Endothelial cell of umbilical vein (primary cell): ENCODE data around the gene AFF1. TPM values are rescaled to one million over a fixed set of nuclear protein-coding genes. Genes with fewer than 3 reads are reported as not detected.

ENCODE experiments used
- BruUV-seq: library from RNA; stranded (reverse); fragments of 400-500 nt; replicated peaks from 2 replicates; lab custom pipeline; 2021; lab: Mats Ljungman, UMichigan
- CTCF ChIA-PET: fragments of 300-600, 350-600 bp; sonication (Branson Sonifier 250); formaldehyde crosslinking; loops from one replicate; lab custom pipeline; 2021; ENCODE audit warnings: antibody characterized with exemption, inconsistent platforms; lab: Charles Lee
- POLR2A ChIA-PET: fragments of 300-600, 350-600 bp; sonication (Branson Sonifier 250); formaldehyde crosslinking; loops from one replicate; lab custom pipeline; 2021; ENCODE audit warnings: antibody characterized with exemption, inconsistent platforms; lab: Charles Lee
- DNase-seq: peaks from one replicate; pipeline ENCODE4 v3.0.0-alpha.2; 2011; ENCODE audit warnings: low read depth, low spot score
- FAIRE-seq: peaks from 2 replicates; lab custom pipeline; 2011; peaks lifted over from hg19 to GRCh38; lab: Jason Lieb, UNC
- H2AFZ ChIP-seq: 2 replicates; pipeline ENCODE4 v1.6.0; 2012; ENCODE audit warnings: low read depth, low read length, control low read depth, inconsistent platforms
- H3K27ac ChIP-seq: 2 replicates; pipeline ENCODE4 v1.5.1; 2011; ENCODE audit warnings: low read depth, mild to moderate bottlenecking, control low read depth, low read length, moderate library complexity; ENCODE audit not compliant: insufficient read depth
- H3K27me3 ChIP-seq, 2 experiments: 2 replicates each; pipeline versions ENCODE4 v1.6.0 to v1.6.1; 2011; ENCODE audit warnings: low read length in 2 of 2, mixed read lengths in 1 of 2; ENCODE audit not compliant: control insufficient read depth in 2 of 2, insufficient read depth in 2 of 2
- H3K36me3 ChIP-seq, 2 experiments: 2 replicates in 1 of 2; 3 replicates in 1 of 2; pipeline ENCODE4 v1.5.1; 2011; ENCODE audit warnings: low read length in 2 of 2, mild to moderate bottlenecking in 1 of 2, moderate library complexity in 1 of 2; ENCODE audit not compliant: control insufficient read depth in 2 of 2, insufficient read depth in 2 of 2; ENCODE audit errors: extremely low read depth in 1 of 2
- H3K4me1 ChIP-seq: 3 replicates; pipeline ENCODE4 v1.5.1; 2011; ENCODE audit warnings: mild to moderate bottlenecking, low read length; ENCODE audit not compliant: control insufficient read depth, insufficient read depth; ENCODE audit errors: extremely low read depth
- H3K4me2 ChIP-seq: 2 replicates; pipeline ENCODE4 v1.6.1; 2011; ENCODE audit warnings: low read length, control low read depth, mixed read lengths; ENCODE audit not compliant: insufficient read depth
- H3K4me3 ChIP-seq, 3 experiments: fragments of 200-600 bp in 1 of 3; sonication (generic), shearing (Covaris generic) in 1 of 3; replicated peaks in 1 of 3; 2 replicates each; pipeline ENCODE4 v1.5.1; 2011 to 2016; ENCODE audit warnings: control low read depth in 3 of 3, low read length in 3 of 3, mild to moderate bottlenecking in 2 of 3, inconsistent platforms in 1 of 3, low read depth in 1 of 3, moderate library complexity in 1 of 3; ENCODE audit not compliant: insufficient read depth in 1 of 3
- H3K79me2 ChIP-seq: 2 replicates; pipeline ENCODE4 v1.6.0; 2012; ENCODE audit warnings: low read length, inconsistent platforms; ENCODE audit not compliant: control insufficient read depth, insufficient read depth
- H3K9ac ChIP-seq: replicated peaks from 2 replicates; pipeline ENCODE3; 2011; ENCODE audit warnings: low read length, control low read depth; ENCODE audit not compliant: insufficient read depth; ENCODE audit errors: extremely low read depth
- H3K9me1 ChIP-seq: replicated peaks from 3 replicates; pipeline ENCODE4 v1.6.0; 2011; ENCODE audit warnings: mild to moderate bottlenecking, low read length; ENCODE audit not compliant: control insufficient read depth, insufficient read depth; ENCODE audit errors: extremely low read depth
- H3K9me3 ChIP-seq: replicated peaks from 2 replicates; pipeline ENCODE4 v1.5.1; 2012; ENCODE audit warnings: low read length, inconsistent platforms; ENCODE audit not compliant: control insufficient read depth, insufficient read depth
- H4K20me1 ChIP-seq: replicated peaks from 2 replicates; pipeline ENCODE3; 2011; ENCODE audit warnings: mild to moderate bottlenecking, low read length; ENCODE audit not compliant: control insufficient read depth, insufficient read depth; ENCODE audit errors: extremely low read depth
- EZH2 ChIP-seq: IDR thresholded peaks from 2 replicates; pipeline ENCODE4 v1.6.1; 2012; ENCODE audit warnings: borderline replicate concordance, low read depth, mild to moderate bottlenecking, moderate library complexity, low read length, inconsistent platforms; ENCODE audit not compliant: severe bottlenecking
- FOS ChIP-seq: IDR thresholded peaks from 2 replicates; pipeline ENCODE4 v1.6.1; 2011; ENCODE audit warnings: mild to moderate bottlenecking, low read length, moderate library complexity, borderline replicate concordance; ENCODE audit not compliant: insufficient read depth
- GATA2 ChIP-seq: IDR thresholded peaks from 2 replicates; pipeline ENCODE4 v1.7.0; 2011; ENCODE audit warnings: low read depth, mild to moderate bottlenecking, moderate library complexity, mixed read lengths, low read length; ENCODE audit not compliant: insufficient read length, insufficient read depth
- JUN ChIP-seq: IDR thresholded peaks from 2 replicates; pipeline ENCODE4 v1.6.1; 2011; ENCODE audit warnings: borderline replicate concordance, low read depth; ENCODE audit not compliant: insufficient read length, insufficient read depth
- MYC ChIP-seq: IDR thresholded peaks from one replicate; pipeline ENCODE4 v1.6.1; 2011; ENCODE audit warnings: mild to moderate bottlenecking, low read depth, low read length
- POLR2A ChIP-seq: IDR thresholded peaks from 2 replicates; pipeline ENCODE4 v1.6.1; 2012; ENCODE audit warnings: low read depth, mild to moderate bottlenecking, control low read depth, low read length
- POLR2AphosphoS5 ChIP-seq: IDR thresholded peaks from 2 replicates; pipeline ENCODE4 v1.6.1; 2012; ENCODE audit warnings: low read depth, mild to moderate bottlenecking, control low read depth, low read length, moderate library complexity; ENCODE audit not compliant: insufficient read depth
- dilution Hi-C: fragments of 300-500 bp; cut with MboI; formaldehyde crosslinking; loops from one replicate; pipeline ENCODE4 v1.15.0; 2019; ENCODE audit warnings: low sequenced_read_pairs; ENCODE audit not compliant: extremely low pct_ligation_motif_present
- intact Hi-C: fragments of 100-400 bp; cut with micrococcal nuclease; formaldehyde crosslinking; loops from one replicate; pipeline ENCODE4 v1.10.0; 2022
- polyA plus RNA-seq, 4 experiments: library from polyadenylated mRNA; depleted of rRNA in 3 of 4; stranded (reverse) in 3 of 4; unstranded in 1 of 4; fragments of >200 nt; gene quantifications; 2 replicates each; pipeline versions ENCODE4 v1.2.1 to v1.2.3, GENCODE V29; 2011 to 2012; ENCODE audit warnings: missing spikeins in 1 of 4
- total RNA-seq: library from RNA; stranded (reverse); gene quantifications from 2 replicates; pipeline ENCODE4 v1.2.3, GENCODE V29; 2021
- TF ChIP-seq, protein P1 (sequence below), 2 donors: IDR thresholded peaks; 1 replicate in 1 of 2; 2 replicates in 1 of 2; pipeline ENCODE4 v1.5.1; 2011; ENCODE audit warnings: low read length in 2 of 2, mild to moderate bottlenecking in 2 of 2, moderate library complexity in 2 of 2, control low read depth in 1 of 2, inconsistent platforms in 1 of 2, low read depth in 1 of 2; ENCODE audit not compliant: insufficient read depth in 1 of 2; ENCODE audit errors: extremely low read depth in 1 of 2
- TF ChIP-seq, protein P2 (sequence below): IDR thresholded peaks from 2 replicates; pipeline ENCODE4 v1.6.1; 2011; ENCODE audit not compliant: insufficient read depth, insufficient read length

The AFF1 gene
- total and polyA plus RNA-seq, 2 donors (not counting 3 experiments of a cell fraction or from before 2014, with no cell fraction given), result 26.2 to 106 TPM

DNA sequence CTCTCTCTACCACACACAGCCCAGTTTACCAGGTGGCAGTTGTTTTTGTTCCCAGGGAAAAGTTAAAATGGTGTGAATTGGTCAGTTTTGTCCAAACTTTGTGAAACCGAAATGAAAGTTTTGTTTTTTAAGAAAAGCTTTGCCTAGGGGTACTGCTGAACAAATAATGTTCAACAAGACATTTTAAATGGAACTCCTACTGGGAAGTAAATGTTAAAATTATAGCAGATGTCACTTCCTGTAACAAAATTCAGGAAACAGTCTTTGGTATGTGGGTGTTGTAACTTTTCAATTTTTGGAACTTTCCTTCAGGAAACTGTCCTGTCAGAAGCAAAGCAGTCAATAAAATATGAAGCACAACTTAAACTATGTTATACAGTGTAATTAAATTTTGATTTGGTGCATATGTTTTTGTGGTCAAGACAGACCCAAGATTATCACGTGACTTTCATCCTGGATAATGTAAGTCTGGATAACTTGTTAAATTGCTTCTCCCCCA is 79.5 kb downstream of the AFF1 start:
- Histone ChIP-seq H3K9me3 (no peaks in the 10 kb centered on the region), H3K79me2 (peaks cover 84% of the 10 kb centered on the region), H3K9me1 (no peaks in the 10 kb centered on the region), H3K27me3 (no peaks in the 10 kb centered on the region), H2AFZ (no peak overlapping the region), H3K36me3 (no peaks in the 10 kb centered on the region), H3K4me2 (peak overlapping the region; percentile 78), H3K27ac (peak overlapping the region; percentile 70), H3K4me1 (peaks cover 50% of the 10 kb centered on the region), H4K20me1 (no peaks in the 10 kb centered on the region), H3K9ac (peak overlapping the region; percentile 34), H3K4me3 (peak overlapping the region in 1 of 3 experiments; percentile 21)
- dilution Hi-C loops, result no loop called here
- intact Hi-C loops, result no loop called here
- FAIRE-seq (peak; percentile 12), DNase-seq (peak; percentile 76)
- CTCF ChIA-PET, result interaction anchor here (0.7 to 2.3 kb wide), 8 partner anchors 10 to 92 kb away, joined by 3 to 8 read pairs (median 4); partner anchors contain the start of gene AFF1
- POLR2A ChIA-PET, result no interaction called here
- TF ChIP-seq, protein P1, sequence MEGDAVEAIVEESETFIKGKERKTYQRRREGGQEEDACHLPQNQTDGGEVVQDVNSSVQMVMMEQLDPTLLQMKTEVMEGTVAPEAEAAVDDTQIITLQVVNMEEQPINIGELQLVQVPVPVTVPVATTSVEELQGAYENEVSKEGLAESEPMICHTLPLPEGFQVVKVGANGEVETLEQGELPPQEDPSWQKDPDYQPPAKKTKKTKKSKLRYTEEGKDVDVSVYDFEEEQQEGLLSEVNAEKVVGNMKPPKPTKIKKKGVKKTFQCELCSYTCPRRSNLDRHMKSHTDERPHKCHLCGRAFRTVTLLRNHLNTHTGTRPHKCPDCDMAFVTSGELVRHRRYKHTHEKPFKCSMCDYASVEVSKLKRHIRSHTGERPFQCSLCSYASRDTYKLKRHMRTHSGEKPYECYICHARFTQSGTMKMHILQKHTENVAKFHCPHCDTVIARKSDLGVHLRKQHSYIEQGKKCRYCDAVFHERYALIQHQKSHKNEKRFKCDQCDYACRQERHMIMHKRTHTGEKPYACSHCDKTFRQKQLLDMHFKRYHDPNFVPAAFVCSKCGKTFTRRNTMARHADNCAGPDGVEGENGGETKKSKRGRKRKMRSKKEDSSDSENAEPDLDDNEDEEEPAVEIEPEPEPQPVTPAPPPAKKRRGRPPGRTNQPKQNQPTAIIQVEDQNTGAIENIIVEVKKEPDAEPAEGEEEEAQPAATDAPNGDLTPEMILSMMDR (IDR thresholded peaks at IDR 0.05; ENCODE audit: extremely low read depth in 1 of 2, insufficient read depth in 1 of 2, low read depth in 1 of 2, low read length in 2 of 2), result no peak
- TF ChIP-seq, protein P2, sequence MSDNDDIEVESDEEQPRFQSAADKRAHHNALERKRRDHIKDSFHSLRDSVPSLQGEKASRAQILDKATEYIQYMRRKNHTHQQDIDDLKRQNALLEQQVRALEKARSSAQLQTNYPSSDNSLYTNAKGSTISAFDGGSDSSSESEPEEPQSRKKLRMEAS, result no peak
- TF ChIP-seq FOS (no peak), GATA2 (no peak), JUN (no peak), POLR2A (no peak), EZH2 (no peak), POLR2AphosphoS5 (no peak), MYC (no peak)
- BruUV-seq, result no TSS peak
